ENCODE measurements around the gene BEND7.

GRCh38 chr10:13414137-13414536 lies 114.7 kb downstream of the BEND7 start:
- no peak for TF ChIP-seq CTCF (IDR thresholded peaks at IDR 0.05)
- no peak for TF ChIP-seq POLR2A (IDR thresholded peaks at IDR 0.05)
